Neutrophil (primary cell): ENCODE data around the gene ELP1.

Experiments
- H3K27ac ChIP-seq: fragments of 200-600 bp; sonication (generic); 2 replicates; pipeline ENCODE4 v1.5.1; 2016; ENCODE audit warnings: mild to moderate bottlenecking, moderate library complexity
- H3K27me3 ChIP-seq: fragments of 200-600 bp; sonication (generic); 2 replicates; pipeline ENCODE4 v1.6.0; 2016; ENCODE audit warnings: mild to moderate bottlenecking
- H3K36me3 ChIP-seq: fragments of 200-600 bp; sonication (generic); 2 replicates; pipeline ENCODE4 v1.5.1; 2017
- H3K4me1 ChIP-seq, 2 experiments: fragments of 200-600 bp in 1 of 2; sonication (generic) in 1 of 2; 1 replicate in 1 of 2; 2 replicates in 1 of 2; pipeline versions ENCODE4 v1.5.1 to v1.6.1; 2013 to 2016; ENCODE audit warnings: low read depth in 1 of 2, low read length in 1 of 2, mild to moderate bottlenecking in 1 of 2, moderate library complexity in 1 of 2; ENCODE audit not compliant: control insufficient read depth in 1 of 2, insufficient read depth in 1 of 2
- H3K4me3 ChIP-seq, 2 experiments: fragments of 200-600 bp in 1 of 2; sonication (generic) in 1 of 2; 1 replicate in 1 of 2; 2 replicates in 1 of 2; pipeline ENCODE4 v1.5.1; 2013 to 2016; ENCODE audit warnings: low read depth in 1 of 2, low read length in 1 of 2, mild to moderate bottlenecking in 1 of 2, moderate library complexity in 1 of 2
- H3K9me3 ChIP-seq: fragments of 200-600 bp; sonication (generic); 2 replicates; pipeline ENCODE4 v1.5.1; 2016
- TF ChIP-seq, protein P1 (sequence below): fragments of 200-600 bp; sonication (generic); IDR thresholded peaks from 2 replicates; pipeline ENCODE4 v1.5.1; 2016; ENCODE audit warnings: antibody characterized with exemption

The ELP1 gene

DNA sequence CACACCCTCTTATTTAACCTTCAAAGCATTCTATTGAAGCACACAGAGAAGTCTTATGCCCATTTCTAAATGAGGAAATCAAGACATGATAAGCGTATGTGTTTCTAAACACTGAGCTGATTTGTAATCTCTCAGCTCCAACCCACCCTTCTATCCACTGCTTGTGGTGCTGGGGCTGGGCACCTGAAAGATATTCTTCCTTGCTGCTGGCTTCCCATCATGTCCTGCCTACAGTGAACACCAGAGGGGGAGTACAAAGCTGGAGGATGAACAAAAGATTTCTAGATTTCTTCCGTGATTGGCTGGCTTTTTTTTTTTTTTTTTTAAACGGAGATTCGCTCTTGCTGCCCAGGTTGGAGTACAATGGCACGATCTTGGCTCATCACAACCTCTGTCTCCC is 57.5 kb downstream of the ELP1 start:
- peaks cover 76% of the 10 kb centered on the region for H3K36me3 ChIP-seq
- TF ChIP-seq, protein P1, sequence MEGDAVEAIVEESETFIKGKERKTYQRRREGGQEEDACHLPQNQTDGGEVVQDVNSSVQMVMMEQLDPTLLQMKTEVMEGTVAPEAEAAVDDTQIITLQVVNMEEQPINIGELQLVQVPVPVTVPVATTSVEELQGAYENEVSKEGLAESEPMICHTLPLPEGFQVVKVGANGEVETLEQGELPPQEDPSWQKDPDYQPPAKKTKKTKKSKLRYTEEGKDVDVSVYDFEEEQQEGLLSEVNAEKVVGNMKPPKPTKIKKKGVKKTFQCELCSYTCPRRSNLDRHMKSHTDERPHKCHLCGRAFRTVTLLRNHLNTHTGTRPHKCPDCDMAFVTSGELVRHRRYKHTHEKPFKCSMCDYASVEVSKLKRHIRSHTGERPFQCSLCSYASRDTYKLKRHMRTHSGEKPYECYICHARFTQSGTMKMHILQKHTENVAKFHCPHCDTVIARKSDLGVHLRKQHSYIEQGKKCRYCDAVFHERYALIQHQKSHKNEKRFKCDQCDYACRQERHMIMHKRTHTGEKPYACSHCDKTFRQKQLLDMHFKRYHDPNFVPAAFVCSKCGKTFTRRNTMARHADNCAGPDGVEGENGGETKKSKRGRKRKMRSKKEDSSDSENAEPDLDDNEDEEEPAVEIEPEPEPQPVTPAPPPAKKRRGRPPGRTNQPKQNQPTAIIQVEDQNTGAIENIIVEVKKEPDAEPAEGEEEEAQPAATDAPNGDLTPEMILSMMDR = no peak

DNA sequence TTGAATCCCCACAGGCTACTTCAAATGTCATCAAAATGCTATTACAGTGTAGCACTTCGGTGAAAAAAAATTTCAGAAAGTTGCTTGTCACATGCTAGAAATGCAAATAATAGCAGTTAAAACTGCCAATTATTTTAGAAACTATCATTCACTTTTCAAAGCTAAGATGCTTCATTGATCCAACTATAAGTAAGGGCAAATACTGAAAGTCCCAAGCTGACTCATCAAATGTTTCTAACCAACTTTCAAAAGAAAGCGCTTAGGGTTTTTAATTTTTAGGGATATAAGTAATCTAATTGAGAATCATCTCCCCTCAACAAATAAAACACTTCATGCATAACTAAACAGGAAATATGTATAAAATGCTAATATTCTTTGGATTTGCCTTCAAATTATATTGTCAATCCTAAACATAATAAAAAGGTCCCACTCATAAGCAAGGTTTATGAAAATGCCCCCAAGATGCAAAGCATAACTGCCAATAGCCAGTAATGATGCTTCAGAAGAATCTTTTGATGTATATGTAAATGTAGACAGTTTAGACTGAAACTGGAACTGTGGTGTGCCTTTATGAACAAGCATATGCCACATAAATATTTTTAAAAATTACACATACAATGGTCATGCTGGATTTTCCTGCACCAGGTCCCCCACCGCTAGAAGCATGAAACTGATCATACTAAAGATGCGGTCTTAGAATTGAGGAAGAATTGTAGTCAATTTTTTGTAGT is 59.7 kb downstream of the ELP1 start:
- TF ChIP-seq, protein P1 = no peak
- Histone ChIP-seq H3K4me3 (no peak overlapping the region), H3K36me3 (peaks cover 73% of the 10 kb centered on the region), H3K27ac (no peak overlapping the region), H3K4me1 (no peaks in the 10 kb centered on the region), H3K27me3 (no peaks in the 10 kb centered on the region), H3K9me3 (no peaks in the 10 kb centered on the region)

More for the DNA sequence above, 57.5 kb downstream of the ELP1 start:
- H3K9me3 ChIP-seq = no peaks in the 10 kb centered on the region
- H3K4me3 ChIP-seq = no peak overlapping the region
- H3K27ac ChIP-seq = no peak overlapping the region
- no peaks in the 10 kb centered on the region for H3K4me1 ChIP-seq
- no peaks in the 10 kb centered on the region for H3K27me3 ChIP-seq

DNA sequence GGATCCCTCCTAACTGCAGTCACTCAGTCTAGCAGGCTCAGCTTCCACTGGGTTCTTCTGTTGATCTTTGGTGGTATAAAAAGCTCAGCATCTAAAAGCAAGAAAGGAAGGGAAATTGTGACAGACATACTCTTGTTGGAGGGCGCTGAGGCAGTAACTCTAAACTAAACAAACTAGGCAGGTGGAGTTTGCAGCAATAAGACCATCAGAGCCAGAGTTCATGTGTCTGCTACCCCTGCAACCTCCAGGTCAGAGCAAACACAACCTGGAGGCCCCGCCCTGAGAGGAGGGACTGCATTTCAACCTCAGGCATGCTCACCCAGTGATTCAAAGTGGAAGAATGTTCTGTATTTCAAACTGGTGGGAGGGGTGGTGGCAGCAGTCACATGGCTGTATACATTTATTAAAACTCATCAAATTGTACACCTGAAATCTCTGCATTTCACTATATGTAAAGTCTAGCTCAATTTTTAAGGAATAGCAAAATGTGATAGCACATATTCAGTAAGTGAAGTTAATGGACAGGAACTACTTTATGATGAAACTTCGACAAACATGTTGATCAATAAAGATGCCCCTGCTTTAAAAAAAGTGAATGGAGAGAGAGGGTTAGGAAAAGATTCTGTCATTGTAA is 64.7 kb downstream of the ELP1 start:
- no peaks in the 10 kb centered on the region for H3K4me1 ChIP-seq
- H3K4me3 ChIP-seq = no peak overlapping the region
- no peaks in the 10 kb centered on the region for H3K27me3 ChIP-seq
- no peak overlapping the region for H3K27ac ChIP-seq
- H3K36me3 ChIP-seq = peaks cover 41% of the 10 kb centered on the region
- H3K9me3 ChIP-seq = no peaks in the 10 kb centered on the region
- TF ChIP-seq, protein P1 = no peak

DNA sequence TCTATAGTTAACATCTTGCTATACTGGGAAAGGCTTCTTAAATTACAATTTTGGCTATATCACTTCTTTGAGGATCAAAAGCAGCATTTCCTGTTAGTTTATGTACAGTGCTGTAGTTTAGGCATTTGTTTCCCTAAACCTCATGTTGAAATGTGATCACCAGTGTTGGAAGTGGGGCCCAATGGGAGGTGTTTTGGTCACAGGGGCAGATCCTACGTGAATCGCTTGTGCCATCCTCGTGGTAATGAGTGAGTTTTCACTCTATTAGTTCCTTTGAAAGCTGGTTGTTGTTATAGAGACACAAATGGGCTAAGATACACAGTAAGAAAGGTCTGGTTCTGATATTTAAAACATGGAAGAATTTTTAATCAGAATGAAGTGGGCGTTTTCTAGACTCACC is 66.1 kb downstream of the ELP1 start:
- Histone ChIP-seq H3K27me3 (no peaks in the 10 kb centered on the region), H3K4me1 (no peaks in the 10 kb centered on the region), H3K4me3 (no peak overlapping the region), H3K36me3 (peaks cover 30% of the 10 kb centered on the region), H3K9me3 (no peaks in the 10 kb centered on the region), H3K27ac (no peak overlapping the region)
- TF ChIP-seq, protein P1 = no peak

DNA sequence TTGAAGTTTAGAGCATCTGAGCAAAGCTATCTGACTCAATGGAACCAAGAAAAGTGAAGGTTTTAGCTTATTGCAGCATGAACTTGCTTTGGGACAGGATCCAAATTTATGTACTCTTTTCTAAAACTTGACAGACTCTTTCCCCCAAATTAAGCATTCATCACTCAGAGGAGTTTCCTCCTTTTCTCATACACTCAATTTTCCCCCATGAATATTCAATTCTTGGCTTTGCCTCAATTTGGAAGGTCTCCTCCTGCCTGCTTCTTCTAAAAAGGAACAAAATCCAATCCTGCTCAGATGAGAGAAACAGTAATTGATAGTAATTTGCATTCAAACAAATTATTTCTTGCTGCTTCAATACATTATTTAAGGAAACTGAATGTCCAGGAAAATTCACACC is 66.8 kb downstream of the ELP1 start:
- no peak overlapping the region for H3K4me3 ChIP-seq
- H3K27ac ChIP-seq = no peak overlapping the region
- no peaks in the 10 kb centered on the region for H3K9me3 ChIP-seq
- no peaks in the 10 kb centered on the region for H3K27me3 ChIP-seq
- H3K4me1 ChIP-seq = no peaks in the 10 kb centered on the region
- H3K36me3 ChIP-seq = peaks cover 27% of the 10 kb centered on the region
- TF ChIP-seq, protein P1 = no peak
